CD14-positive monocyte (primary cell): ENCODE data around the gene DPP6. TPM values are rescaled to one million over a fixed set of nuclear protein-coding genes. Genes with fewer than 3 reads are reported as not detected.

ENCODE experiments used
- DNase-seq, 3 donors: peaks; one replicate each; pipeline ENCODE4 v3.0.0-alpha.2; 2011 to 2022
- H2AFZ ChIP-seq: 2 replicates; pipeline ENCODE4 v1.6.0; 2012; ENCODE audit warnings: mild to moderate bottlenecking, low read depth, low read length, inconsistent platforms; ENCODE audit not compliant: insufficient read depth, poor library complexity, severe bottlenecking
- H3K27ac ChIP-seq, 2 donors: 1 replicate in 1 of 2; 2 replicates in 1 of 2; pipeline ENCODE4 v1.5.1; 2012 to 2013; ENCODE audit warnings: low read length in 2 of 2, control low read depth in 1 of 2, inconsistent platforms in 1 of 2, low read depth in 1 of 2, mild to moderate bottlenecking in 1 of 2
- H3K27me3 ChIP-seq, 2 donors: one replicate each; pipeline versions ENCODE4 v1.6.0 to v1.6.1; 2011 to 2013; ENCODE audit warnings: low read length in 2 of 2; ENCODE audit not compliant: control insufficient read depth in 2 of 2, insufficient read depth in 2 of 2
- H3K36me3 ChIP-seq, 2 donors: replicated peaks in 1 of 2; 1 replicate in 1 of 2; 2 replicates in 1 of 2; pipeline versions ENCODE4 v1.5.1 to v1.6.1; 2012 to 2013; ENCODE audit warnings: low read length in 2 of 2, control low read depth in 1 of 2, inconsistent platforms in 1 of 2, mild to moderate bottlenecking in 1 of 2; ENCODE audit not compliant: insufficient read depth in 2 of 2, control insufficient read depth in 1 of 2
- H3K4me1 ChIP-seq, 2 donors: 1 replicate in 1 of 2; 2 replicates in 1 of 2; pipeline versions ENCODE4 v1.5.1 to v1.6.1; 2012 to 2013; ENCODE audit warnings: low read length in 2 of 2, control low read depth in 1 of 2, inconsistent platforms in 1 of 2, mild to moderate bottlenecking in 1 of 2, moderate library complexity in 1 of 2; ENCODE audit not compliant: insufficient read depth in 2 of 2, control insufficient read depth in 1 of 2
- H3K4me2 ChIP-seq: replicated peaks from 2 replicates; pipeline ENCODE3; 2012; ENCODE audit warnings: low read length, moderate library complexity, mild to moderate bottlenecking; ENCODE audit not compliant: poor library complexity, severe bottlenecking; ENCODE audit errors: extremely low read depth
- H3K4me3 ChIP-seq, 3 experiments: fragments of 200-600 bp in 1 of 3; sonication (generic) in 1 of 3; replicated peaks in 1 of 3; 1 replicate in 2 of 3; 2 replicates in 1 of 3; pipeline ENCODE4 v1.5.1; 2011 to 2013; ENCODE audit warnings: low read length in 3 of 3, mild to moderate bottlenecking in 3 of 3, control low read depth in 2 of 3, low read depth in 2 of 3, inconsistent platforms in 1 of 3, moderate library complexity in 1 of 3
- H3K79me2 ChIP-seq: 2 replicates; pipeline ENCODE4 v1.6.0; 2012; ENCODE audit warnings: mild to moderate bottlenecking, control low read depth, inconsistent platforms, low read length, moderate library complexity; ENCODE audit not compliant: insufficient read depth
- H3K9ac ChIP-seq: 2 replicates; pipeline ENCODE4 v1.6.0; 2017; ENCODE audit warnings: low read length, mild to moderate bottlenecking; ENCODE audit not compliant: insufficient read depth, poor library complexity, severe bottlenecking
- H3K9me3 ChIP-seq, 2 donors: replicated peaks in 1 of 2; 1 replicate in 1 of 2; 2 replicates in 1 of 2; pipeline versions ENCODE4 v1.5.1 to v1.6.1; 2012 to 2013; ENCODE audit warnings: low read length in 2 of 2, control low read depth in 1 of 2; ENCODE audit not compliant: control insufficient read depth in 1 of 2, insufficient read depth in 1 of 2
- H4K20me1 ChIP-seq: 2 replicates; pipeline ENCODE4 v1.6.0; 2012; ENCODE audit warnings: mild to moderate bottlenecking, low read length, control low read depth, moderate library complexity; ENCODE audit not compliant: insufficient read depth
- H3K27ac Mint-ChIP-seq, 7 donors: one replicate each; pipeline ENCODE4 v1.8.0; 2020; ENCODE audit warnings: mild to moderate bottlenecking in 7 of 7, mixed read lengths in 7 of 7, moderate library complexity in 6 of 7, inconsistent platforms in 2 of 7
- H3K27me3 Mint-ChIP-seq, 3 donors: one replicate each; pipeline ENCODE4 v1.8.0; 2021 to 2022; ENCODE audit warnings: low read depth in 3 of 3, mild to moderate bottlenecking in 3 of 3, mixed read lengths in 3 of 3, moderate library complexity in 3 of 3, inconsistent platforms in 1 of 3
- H3K36me3 Mint-ChIP-seq, 2 donors: one replicate each; pipeline ENCODE4 v1.8.0; 2020; ENCODE audit warnings: mixed read lengths in 2 of 2, inconsistent platforms in 1 of 2, mild to moderate bottlenecking in 1 of 2
- H3K4me1 Mint-ChIP-seq: one replicate; pipeline ENCODE4 v1.8.0; 2020; ENCODE audit warnings: mild to moderate bottlenecking, mixed read lengths
- H3K4me3 Mint-ChIP-seq, 2 donors: one replicate each; pipeline ENCODE4 v1.8.0; 2020; ENCODE audit warnings: mild to moderate bottlenecking in 2 of 2, mixed read lengths in 2 of 2, moderate library complexity in 1 of 2
- H3K9me3 Mint-ChIP-seq, 7 donors: one replicate each; pipeline ENCODE4 v1.8.0; 2020 to 2022; ENCODE audit warnings: mixed read lengths in 7 of 7, mild to moderate bottlenecking in 6 of 7, moderate library complexity in 6 of 7, inconsistent platforms in 2 of 7
- WGBS: methylation state at CpG from one replicate; pipeline ENCODE4 v1.1.5; 2013; ENCODE audit warnings: missing lambda C conversion rate; ENCODE audit not compliant: insufficient coverage; 5-methylcytosine and 5-hydroxymethylcytosine counted together
- intact Hi-C, 2 donors: fragments of 100-400 bp; cut with micrococcal nuclease; formaldehyde crosslinking; loops; one replicate each; pipeline versions ENCODE4 v1.15.0 to v1.15.1; 2023
- polyA plus RNA-seq, 3 donors: library from polyadenylated mRNA; depleted of rRNA in 1 of 3; unstranded in 2 of 3; stranded (reverse) in 1 of 3; fragments of 300-500 nt in 2 of 3; fragments of >200 nt in 1 of 3; fragmentation: Illumina TruSeq in 2 of 3; gene quantifications; 1 replicate in 2 of 3; 2 replicates in 1 of 3; pipeline ENCODE4 v1.2.3, GENCODE V29; 2012 to 2021
- TF ChIP-seq, protein P1 (sequence below): fragments of 200-600 bp; IDR thresholded peaks from one replicate; pipeline ENCODE4 v1.8.0; 2022; ENCODE audit warnings: antibody characterized with exemption, mild to moderate bottlenecking

Gene DPP6
- polyA plus RNA-seq, 3 donors: not detected

DNA sequence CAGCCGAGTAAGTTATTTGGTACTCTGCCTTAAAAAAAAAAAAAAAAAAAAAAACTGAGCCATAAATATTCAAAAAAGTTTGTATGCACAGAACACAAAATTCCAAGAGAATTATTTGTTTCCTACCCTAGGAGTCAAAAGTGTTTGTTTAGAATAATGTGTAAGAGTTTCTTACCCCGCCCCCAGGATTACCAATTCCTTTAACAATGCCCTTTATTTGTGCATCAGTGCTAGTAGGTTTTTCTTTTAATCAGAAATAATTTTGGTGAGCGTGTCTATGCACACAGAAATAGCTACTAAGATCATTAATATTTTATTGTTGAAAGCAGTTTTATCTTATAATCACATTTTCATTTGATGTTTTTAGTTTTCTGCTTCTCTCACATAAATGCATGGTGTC is 374.6 kb downstream of the DPP6 start:
- Histone ChIP-seq H3K4me3 (no peak overlapping the region), H3K27me3 (no peaks in the 10 kb centered on the region), H3K4me1 (no peaks in the 10 kb centered on the region), H2AFZ (no peak overlapping the region), H3K4me2 (no peak overlapping the region), H3K36me3 (no peaks in the 10 kb centered on the region), H3K27ac (no peak overlapping the region), H3K9ac (no peak overlapping the region), H3K79me2 (no peaks in the 10 kb centered on the region), H3K9me3 (peaks cover 25 to 36% of the 10 kb centered on the region in 2 donors), H4K20me1 (no peaks in the 10 kb centered on the region)
- Mint-ChIP-seq H3K36me3 (no peaks in the 10 kb centered on the region), H3K27me3 (no peaks in the 10 kb centered on the region), H3K9me3 (peaks cover 3 to 31% (median 14%) of the 10 kb centered on the region in 7 donors), H3K4me1 (no peaks in the 10 kb centered on the region), H3K27ac (no peak overlapping the region), H3K4me3 (no peak overlapping the region)
- intact Hi-C loops: no loop called here
- WGBS: no CpG with 5 or more reads among the region's 3 CpGs
- DNase-seq: no peak
- TF ChIP-seq, protein P1, sequence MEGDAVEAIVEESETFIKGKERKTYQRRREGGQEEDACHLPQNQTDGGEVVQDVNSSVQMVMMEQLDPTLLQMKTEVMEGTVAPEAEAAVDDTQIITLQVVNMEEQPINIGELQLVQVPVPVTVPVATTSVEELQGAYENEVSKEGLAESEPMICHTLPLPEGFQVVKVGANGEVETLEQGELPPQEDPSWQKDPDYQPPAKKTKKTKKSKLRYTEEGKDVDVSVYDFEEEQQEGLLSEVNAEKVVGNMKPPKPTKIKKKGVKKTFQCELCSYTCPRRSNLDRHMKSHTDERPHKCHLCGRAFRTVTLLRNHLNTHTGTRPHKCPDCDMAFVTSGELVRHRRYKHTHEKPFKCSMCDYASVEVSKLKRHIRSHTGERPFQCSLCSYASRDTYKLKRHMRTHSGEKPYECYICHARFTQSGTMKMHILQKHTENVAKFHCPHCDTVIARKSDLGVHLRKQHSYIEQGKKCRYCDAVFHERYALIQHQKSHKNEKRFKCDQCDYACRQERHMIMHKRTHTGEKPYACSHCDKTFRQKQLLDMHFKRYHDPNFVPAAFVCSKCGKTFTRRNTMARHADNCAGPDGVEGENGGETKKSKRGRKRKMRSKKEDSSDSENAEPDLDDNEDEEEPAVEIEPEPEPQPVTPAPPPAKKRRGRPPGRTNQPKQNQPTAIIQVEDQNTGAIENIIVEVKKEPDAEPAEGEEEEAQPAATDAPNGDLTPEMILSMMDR: no peak

DNA sequence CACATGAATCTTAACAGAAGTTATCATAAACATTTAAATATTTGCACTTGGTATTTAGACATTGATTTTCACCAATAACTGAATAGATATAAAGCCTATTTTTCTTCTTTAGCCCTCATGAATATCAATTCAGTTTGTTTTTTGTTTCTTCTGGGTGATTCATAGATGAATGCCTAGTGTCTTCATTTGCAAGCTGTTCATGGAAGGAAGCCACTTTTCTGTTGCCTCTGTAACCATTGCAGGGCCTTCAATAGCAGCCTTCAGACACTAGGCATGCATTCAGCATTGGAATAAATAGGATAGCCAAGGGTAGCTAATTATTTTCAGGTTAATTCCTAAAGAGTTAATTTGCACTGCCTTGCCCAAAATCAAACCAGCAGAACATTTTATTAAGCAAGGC is 375.3 kb downstream of the DPP6 start:
- intact Hi-C loops: no loop called here
- TF ChIP-seq, protein P1: no peak

More for the DNA sequence above, 375.3 kb downstream of the DPP6 start:
- Histone ChIP-seq H3K79me2 (no peaks in the 10 kb centered on the region), H3K27me3 (no peaks in the 10 kb centered on the region), H3K27ac (no peak overlapping the region), H3K4me2 (no peak overlapping the region), H3K9ac (no peak overlapping the region), H3K4me1 (no peaks in the 10 kb centered on the region), H2AFZ (no peak overlapping the region), H4K20me1 (no peaks in the 10 kb centered on the region), H3K9me3 (peaks cover 27 to 34% of the 10 kb centered on the region in 2 donors), H3K4me3 (no peak overlapping the region), H3K36me3 (no peaks in the 10 kb centered on the region)
- Mint-ChIP-seq H3K9me3 (peaks cover 2 to 26% (median 14%) of the 10 kb centered on the region in 7 donors), H3K27ac (no peak overlapping the region), H3K4me3 (no peak overlapping the region), H3K27me3 (no peaks in the 10 kb centered on the region), H3K4me1 (no peaks in the 10 kb centered on the region), H3K36me3 (no peaks in the 10 kb centered on the region)
- DNase-seq: no peak
